ENCODE data around the gene MRPS6. TPM values are rescaled to one million over a fixed set of nuclear protein-coding genes. Genes with fewer than 3 reads are reported as not detected.

Gene MRPS6
- total RNA-seq, result 129 to 135 TPM (median 134 TPM) in 3 replicates

- H3K4me1 Mint-ChIP-seq, result peaks cover 45% of the 10 kb centered on the region
- peak; percentile 80 to 85 for DNase-seq (ENCODE audit: low spot score in 2 of 2, unreplicated experiment in 2 of 2)
- H3K36me3 Mint-ChIP-seq, result no peaks in the 10 kb centered on the region
- H3K27me3 Mint-ChIP-seq (ENCODE audit: low read depth), result no peaks in the 10 kb centered on the region
- TF ChIP-seq CTCF (IDR thresholded peaks at IDR 0.05; ENCODE audit: unreplicated experiment), result no peak
- H3K4me3 Mint-ChIP-seq, result peak within 1 kb of the TSS; percentile 96
- peak within 1 kb of the TSS; percentile 98 for H3K27ac Mint-ChIP-seq
- H3K9me3 Mint-ChIP-seq, result no peaks in the 10 kb centered on the region
Observed at GRCh38 chr21:34073032-34073748, at the start of gene MRPS6, which contains the start of gene SLC5A3. TSS of gene MRPS6 (plus strand) at chr21:34073578. CDS start at chr21:34073701, 123 bp downstream. TSS of gene SLC5A3 (plus strand) at chr21:34073578. CDS start at chr21:34095199, 21,621 bp downstream.

GRCh38 chr21:34023691-34024373, 49.5 kb upstream of the MRPS6 start:
- Mint-ChIP-seq H3K9me3 (peaks cover 8% of the 10 kb centered on the region), H3K27me3 (ENCODE audit: low read depth) (no peaks in the 10 kb centered on the region), H3K4me3 (no peak overlapping the region), H3K27ac (no peak overlapping the region), H3K36me3 (peaks cover 8% of the 10 kb centered on the region), H3K4me1 (peaks cover 14% of the 10 kb centered on the region)
- no peak for DNase-seq (ENCODE audit: low spot score in 2 of 2, unreplicated experiment in 2 of 2)
- TF ChIP-seq CTCF (IDR thresholded peaks at IDR 0.05; ENCODE audit: unreplicated experiment), result no peak

- Mint-ChIP-seq H3K27ac (no peak overlapping the region), H3K27me3 (ENCODE audit: low read depth) (no peaks in the 10 kb centered on the region), H3K4me3 (no peak overlapping the region), H3K9me3 (peaks cover 8% of the 10 kb centered on the region), H3K4me1 (peaks cover 14% of the 10 kb centered on the region), H3K36me3 (peaks cover 8% of the 10 kb centered on the region)
- TF ChIP-seq CTCF (IDR thresholded peaks at IDR 0.05; ENCODE audit: unreplicated experiment), result no peak
- no peak for DNase-seq (ENCODE audit: low spot score in 2 of 2, unreplicated experiment in 2 of 2)
Observed at GRCh38 chr21:34024374-34024693, 49.0 kb upstream of the MRPS6 start.

GRCh38 chr21:34027721-34028461, 45.5 kb upstream of the MRPS6 start:
- peaks cover 10% of the 10 kb centered on the region for H3K9me3 Mint-ChIP-seq
- no peak for DNase-seq (ENCODE audit: low spot score in 2 of 2, unreplicated experiment in 2 of 2)
- peaks cover 8% of the 10 kb centered on the region for H3K36me3 Mint-ChIP-seq
- no peaks in the 10 kb centered on the region for H3K27me3 Mint-ChIP-seq (ENCODE audit: low read depth)
- TF ChIP-seq CTCF (IDR thresholded peaks at IDR 0.05; ENCODE audit: unreplicated experiment), result no peak
- peaks cover 5% of the 10 kb centered on the region for H3K4me1 Mint-ChIP-seq
- no peak overlapping the region for H3K4me3 Mint-ChIP-seq
- H3K27ac Mint-ChIP-seq, result no peak overlapping the region

GRCh38 chr21:34029743-34030528, 43.4 kb upstream of the MRPS6 start:
- no peak for TF ChIP-seq CTCF (IDR thresholded peaks at IDR 0.05; ENCODE audit: unreplicated experiment)
- Mint-ChIP-seq H3K27me3 (ENCODE audit: low read depth) (no peaks in the 10 kb centered on the region), H3K9me3 (peaks cover 10% of the 10 kb centered on the region), H3K4me1 (peaks cover 18% of the 10 kb centered on the region), H3K4me3 (peak overlapping the region; percentile 44), H3K27ac (no peak overlapping the region), H3K36me3 (peaks cover 8% of the 10 kb centered on the region)
- no peak for DNase-seq (ENCODE audit: low spot score in 2 of 2, unreplicated experiment in 2 of 2)
